B cell (primary cell): ENCODE results near the gene ADAMTS13. TPM values are rescaled to one million over a fixed set of nuclear protein-coding genes. Genes with fewer than 3 reads are reported as not detected.

Source experiments
- polyA plus RNA-seq: library from polyadenylated mRNA; depleted of rRNA; stranded (reverse); fragments of >200 nt; gene quantifications from 2 replicates; pipeline ENCODE4 v1.2.3, GENCODE V29; 2012
- total RNA-seq, 2 donors: library from RNA; stranded (reverse); fragments of 120-200 nt in 1 of 2; gene quantifications; 1 replicate in 1 of 2; 2 replicates in 1 of 2; pipeline versions ENCODE4 v1.2.3 to v1.2.4, GENCODE V29; 2013 to 2022

ADAMTS13 gene
- total and polyA plus RNA-seq, 2 donors (not counting 1 experiment from before 2014, with no cell fraction given): 2.5 to 5.7 TPM

Other genes with a start within 250 kb of the ADAMTS13 start
- not detected in 2 replicates for gene OBP2B, start 213.1 kb upstream of the ADAMTS13 start, total RNA-seq
- not detected in 2 replicates for gene OBP2B, start 213.1 kb upstream of the ADAMTS13 start, polyA plus RNA-seq
- gene ABO, start 147.2 kb upstream of the ADAMTS13 start, total RNA-seq: not detected in 2 replicates
- gene ABO, start 147.2 kb upstream of the ADAMTS13 start, polyA plus RNA-seq: not detected in 2 replicates
- gene SURF6, start 86.2 kb upstream of the ADAMTS13 start, total RNA-seq: 24.8 and 25.9 TPM in 2 replicates
- 14.7 and 24.4 TPM in 2 replicates for gene SURF6, start 86.2 kb upstream of the ADAMTS13 start, polyA plus RNA-seq
- 50.4 and 56.9 TPM in 2 replicates for gene MED22, start 74.2 kb upstream of the ADAMTS13 start, total RNA-seq
- gene MED22, start 74.2 kb upstream of the ADAMTS13 start, polyA plus RNA-seq: 33.9 and 44.9 TPM in 2 replicates
- 2,342 and 2,407 TPM in 2 replicates for gene RPL7A, start 74.1 kb upstream of the ADAMTS13 start, total RNA-seq
- 3,489 and 3,937 TPM in 2 replicates for gene RPL7A, start 74.1 kb upstream of the ADAMTS13 start, polyA plus RNA-seq
- gene SURF1, start 65.9 kb upstream of the ADAMTS13 start, total RNA-seq: 44.1 and 56.2 TPM in 2 replicates
- gene SURF1, start 65.9 kb upstream of the ADAMTS13 start, polyA plus RNA-seq: 46.7 and 54.5 TPM in 2 replicates
- 16.9 and 17.1 TPM in 2 replicates for gene SURF2, start 65.8 kb upstream of the ADAMTS13 start, total RNA-seq
- 14.0 and 17.3 TPM in 2 replicates for gene SURF2, start 65.8 kb upstream of the ADAMTS13 start, polyA plus RNA-seq
- gene SURF4, start 46.3 kb upstream of the ADAMTS13 start, total RNA-seq: 43.8 and 44.1 TPM in 2 replicates
- gene SURF4, start 46.3 kb upstream of the ADAMTS13 start, polyA plus RNA-seq: 34.7 and 44.9 TPM in 2 replicates
- gene STKLD1, start 46.0 kb upstream of the ADAMTS13 start, total RNA-seq: 1.1 and 2.7 TPM in 2 replicates
- gene STKLD1, start 46.0 kb upstream of the ADAMTS13 start, polyA plus RNA-seq: 0.18 and 0.79 TPM in 2 replicates
- 37.1 and 39.9 TPM in 2 replicates for gene REXO4, start 4.4 kb upstream of the ADAMTS13 start, total RNA-seq
- 22.2 and 25.0 TPM in 2 replicates for gene REXO4, start 4.4 kb upstream of the ADAMTS13 start, polyA plus RNA-seq
- gene CACFD1, start 37.6 kb downstream of the ADAMTS13 start, total RNA-seq: 31.1 and 37.1 TPM in 2 replicates
- 19.6 and 27.4 TPM in 2 replicates for gene CACFD1, start 37.6 kb downstream of the ADAMTS13 start, polyA plus RNA-seq
- 47.0 and 51.8 TPM in 2 replicates for gene SLC2A6, start 56.7 kb downstream of the ADAMTS13 start, total RNA-seq
- gene SLC2A6, start 56.7 kb downstream of the ADAMTS13 start, polyA plus RNA-seq: 85.2 and 108 TPM in 2 replicates
- not detected in 2 replicates for gene MYMK, start 102.6 kb downstream of the ADAMTS13 start, total RNA-seq
- not detected in 2 replicates for gene MYMK, start 102.6 kb downstream of the ADAMTS13 start, polyA plus RNA-seq
- gene ADAMTSL2, start 112.3 kb downstream of the ADAMTS13 start, total RNA-seq: not detected in 2 replicates
- 0.03 TPM in 1 of 2 replicates, not detected in the other for gene ADAMTSL2, start 112.3 kb downstream of the ADAMTS13 start, polyA plus RNA-seq
- not detected in 2 replicates for gene FAM163B, start 187.0 kb downstream of the ADAMTS13 start, total RNA-seq
- not detected in 2 replicates for gene FAM163B, start 187.0 kb downstream of the ADAMTS13 start, polyA plus RNA-seq
- gene DBH, start 214.0 kb downstream of the ADAMTS13 start, total RNA-seq: not detected in 2 replicates
- not detected in 2 replicates for gene DBH, start 214.0 kb downstream of the ADAMTS13 start, polyA plus RNA-seq